Adrenal gland (tissue), 5 donors: Measurements from ENCODE around the gene DTL.

Experiments used
- CTCF ChIP-seq, 6 experiments: fragments of 450-650 bp in 4 of 6; fragments of 200-600 bp in 2 of 6; sonication (generic) in 1 of 6; IDR thresholded peaks; 1 replicate in 5 of 6; 2 replicates in 1 of 6; pipeline versions ENCODE4 v1.5.1 to v1.8.0; 2016 to 2021; ENCODE audit warnings: antibody characterized with exemption in 6 of 6, mild to moderate bottlenecking in 2 of 6, moderate library complexity in 1 of 6
- POLR2A ChIP-seq, 2 donors: fragments of 450-650 bp; IDR thresholded peaks; one replicate each; pipeline ENCODE4 v1.6.1; 2017; ENCODE audit warnings: antibody characterized with exemption in 2 of 2, mild to moderate bottlenecking in 2 of 2, moderate library complexity in 1 of 2
- donor health status: DM: no; HTN: no; CAD: no.

- TF ChIP-seq CTCF (IDR thresholded peaks at IDR 0.05) (no peak), POLR2A (IDR thresholded peaks at IDR 0.05) (no peak)
Measured at GRCh38 chr1:212020975-212021374, 14.6 kb upstream of the DTL start.
